Osteocyte (in vitro differentiated cells): Measurements from ENCODE around the gene THOC1. TPM values are rescaled to one million over a fixed set of nuclear protein-coding genes. Genes with fewer than 3 reads are reported as not detected.

Experiments
- DNase-seq: peaks from one replicate; pipeline ENCODE4 v3.0.0; 2021; ENCODE audit warnings: mixed read lengths; ENCODE audit not compliant: unreplicated experiment; ENCODE audit errors: extremely low spot score
- H3K27ac Mint-ChIP-seq: one replicate; pipeline ENCODE4 v1.8.0; 2021; ENCODE audit warnings: mild to moderate bottlenecking, mixed read lengths; ENCODE audit not compliant: unreplicated experiment
- H3K27me3 Mint-ChIP-seq: one replicate; pipeline ENCODE4 v1.8.0; 2021; ENCODE audit warnings: mixed read lengths; ENCODE audit not compliant: unreplicated experiment
- H3K36me3 Mint-ChIP-seq: one replicate; pipeline ENCODE4 v1.8.0; 2021; ENCODE audit warnings: mixed read lengths; ENCODE audit not compliant: unreplicated experiment
- H3K4me1 Mint-ChIP-seq: one replicate; pipeline ENCODE4 v1.8.0; 2021; ENCODE audit warnings: mixed read lengths; ENCODE audit not compliant: unreplicated experiment
- H3K4me3 Mint-ChIP-seq: one replicate; pipeline ENCODE4 v1.8.0; 2021; ENCODE audit warnings: mild to moderate bottlenecking, moderate library complexity, mixed read lengths; ENCODE audit not compliant: unreplicated experiment
- H3K9me3 Mint-ChIP-seq: one replicate; pipeline ENCODE4 v1.8.0; 2021; ENCODE audit warnings: mixed read lengths; ENCODE audit not compliant: unreplicated experiment
- total RNA-seq: library from RNA; stranded (reverse); gene quantifications from 2 replicates; pipeline ENCODE4 v1.2.1, GENCODE V29; 2021
- TF ChIP-seq, protein P1 (sequence below): fragments of 200-600 bp; sonication (generic); IDR thresholded peaks from 2 replicates; pipeline ENCODE4 v1.5.0; 2021; ENCODE audit warnings: antibody characterized with exemption, mild to moderate bottlenecking, moderate library complexity

The THOC1 gene
- total RNA-seq, 1 donor from 2014 or later = 39.7 TPM

DNA sequence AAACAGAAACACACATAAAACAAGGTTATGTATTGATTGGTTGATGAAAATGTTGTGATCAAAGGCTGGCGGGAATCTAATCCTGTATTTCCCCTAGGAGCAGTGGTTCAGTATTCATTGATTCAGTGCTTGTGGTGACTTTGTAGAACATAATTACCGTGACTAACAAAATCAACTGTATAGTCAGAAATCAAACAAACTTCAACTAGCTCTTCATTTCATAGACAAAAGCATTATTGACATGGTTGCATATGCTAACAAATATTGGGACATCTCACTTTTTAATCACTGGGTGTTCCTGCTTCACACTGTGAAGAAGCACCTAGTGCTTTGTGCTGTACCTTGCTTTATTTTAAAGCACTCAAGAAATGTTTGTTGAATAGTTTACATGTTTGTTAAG, 68.1 kb downstream of the THOC1 start:
- H3K36me3 Mint-ChIP-seq = peaks cover 49% of the 10 kb centered on the region
- no peaks in the 10 kb centered on the region for H3K9me3 Mint-ChIP-seq
- no peaks in the 10 kb centered on the region for H3K4me1 Mint-ChIP-seq
- no peak for DNase-seq
- TF ChIP-seq, protein P1, sequence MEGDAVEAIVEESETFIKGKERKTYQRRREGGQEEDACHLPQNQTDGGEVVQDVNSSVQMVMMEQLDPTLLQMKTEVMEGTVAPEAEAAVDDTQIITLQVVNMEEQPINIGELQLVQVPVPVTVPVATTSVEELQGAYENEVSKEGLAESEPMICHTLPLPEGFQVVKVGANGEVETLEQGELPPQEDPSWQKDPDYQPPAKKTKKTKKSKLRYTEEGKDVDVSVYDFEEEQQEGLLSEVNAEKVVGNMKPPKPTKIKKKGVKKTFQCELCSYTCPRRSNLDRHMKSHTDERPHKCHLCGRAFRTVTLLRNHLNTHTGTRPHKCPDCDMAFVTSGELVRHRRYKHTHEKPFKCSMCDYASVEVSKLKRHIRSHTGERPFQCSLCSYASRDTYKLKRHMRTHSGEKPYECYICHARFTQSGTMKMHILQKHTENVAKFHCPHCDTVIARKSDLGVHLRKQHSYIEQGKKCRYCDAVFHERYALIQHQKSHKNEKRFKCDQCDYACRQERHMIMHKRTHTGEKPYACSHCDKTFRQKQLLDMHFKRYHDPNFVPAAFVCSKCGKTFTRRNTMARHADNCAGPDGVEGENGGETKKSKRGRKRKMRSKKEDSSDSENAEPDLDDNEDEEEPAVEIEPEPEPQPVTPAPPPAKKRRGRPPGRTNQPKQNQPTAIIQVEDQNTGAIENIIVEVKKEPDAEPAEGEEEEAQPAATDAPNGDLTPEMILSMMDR = no peak
- no peaks in the 10 kb centered on the region for H3K27me3 Mint-ChIP-seq
- H3K27ac Mint-ChIP-seq = no peak overlapping the region
- no peak overlapping the region for H3K4me3 Mint-ChIP-seq

DNA sequence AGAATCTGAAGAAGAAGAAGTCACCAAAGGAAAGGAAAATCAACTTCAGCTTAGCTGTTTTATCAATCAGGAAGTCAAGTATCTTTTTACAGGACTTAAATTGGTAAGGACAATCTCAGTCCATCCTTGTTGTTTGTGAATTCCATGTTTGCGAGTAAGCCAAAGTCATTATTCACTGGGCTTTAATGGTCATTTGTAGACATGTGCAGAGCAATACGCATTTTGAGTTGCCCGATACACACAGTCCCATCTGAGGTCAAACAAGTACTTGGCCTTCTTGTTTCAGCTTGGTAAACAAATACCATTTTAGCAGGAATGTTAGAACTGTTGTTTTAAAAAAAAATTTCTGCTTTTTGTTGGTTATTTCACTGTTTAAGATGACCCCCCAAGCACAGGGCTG, 68.6 kb downstream of the THOC1 start:
- TF ChIP-seq, protein P1 = no peak
- Mint-ChIP-seq H3K9me3 (no peaks in the 10 kb centered on the region), H3K27me3 (no peaks in the 10 kb centered on the region), H3K36me3 (peaks cover 46% of the 10 kb centered on the region), H3K4me1 (no peaks in the 10 kb centered on the region), H3K4me3 (no peak overlapping the region), H3K27ac (no peak overlapping the region)
- no peak for DNase-seq

DNA sequence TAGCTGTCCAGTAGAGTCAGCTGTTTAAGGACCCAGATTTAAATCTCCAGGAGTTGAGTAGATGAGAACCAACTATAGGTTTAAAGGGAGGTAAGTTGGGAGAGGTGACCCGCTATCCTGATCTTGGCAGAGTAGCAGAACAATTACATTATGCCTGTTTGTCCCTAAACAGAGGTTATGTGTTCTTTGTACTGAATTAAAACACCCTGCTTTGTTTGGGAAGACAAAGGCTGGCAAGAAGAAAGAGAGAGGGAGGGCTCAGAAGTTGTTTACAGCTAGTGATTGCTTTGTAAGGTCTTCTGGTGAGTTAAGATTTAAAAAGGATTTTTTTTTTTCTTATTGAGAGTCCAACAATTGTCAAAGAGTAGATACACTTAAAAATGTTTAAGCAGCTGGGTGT, 72.2 kb downstream of the THOC1 start:
- peaks cover 2% of the 10 kb centered on the region for H3K4me1 Mint-ChIP-seq
- DNase-seq = no peak

DNA sequence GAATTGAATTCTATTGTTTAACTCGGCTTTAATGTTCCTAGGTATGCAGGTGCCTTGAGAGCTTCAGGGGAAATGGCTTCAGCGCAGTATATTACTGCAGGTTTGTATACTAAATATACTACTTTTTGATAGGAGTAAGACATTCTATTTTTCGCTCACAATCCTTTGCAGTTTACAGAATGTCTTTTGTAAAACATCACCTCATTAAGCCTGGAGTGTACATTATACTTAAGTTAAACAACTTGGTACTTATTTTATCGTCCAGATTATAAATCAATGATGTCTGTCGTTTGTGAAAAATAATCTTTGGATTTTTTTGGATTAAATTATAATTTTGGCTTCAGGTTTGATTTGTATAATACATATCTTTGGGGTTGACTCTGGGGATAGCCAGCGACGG, 75.0 kb downstream of the THOC1 start:
- Mint-ChIP-seq H3K27ac (no peak overlapping the region), H3K36me3 (peaks cover 25% of the 10 kb centered on the region), H3K4me3 (no peak overlapping the region), H3K9me3 (no peaks in the 10 kb centered on the region), H3K4me1 (peaks cover 2% of the 10 kb centered on the region), H3K27me3 (no peaks in the 10 kb centered on the region)
- no peak for DNase-seq
- TF ChIP-seq, protein P1 = no peak

More for the DNA sequence above, 72.2 kb downstream of the THOC1 start:
- Mint-ChIP-seq H3K9me3 (no peaks in the 10 kb centered on the region), H3K27me3 (no peaks in the 10 kb centered on the region), H3K27ac (no peak overlapping the region), H3K36me3 (peaks cover 35% of the 10 kb centered on the region), H3K4me3 (no peak overlapping the region)
- TF ChIP-seq, protein P1 = no peak

DNA sequence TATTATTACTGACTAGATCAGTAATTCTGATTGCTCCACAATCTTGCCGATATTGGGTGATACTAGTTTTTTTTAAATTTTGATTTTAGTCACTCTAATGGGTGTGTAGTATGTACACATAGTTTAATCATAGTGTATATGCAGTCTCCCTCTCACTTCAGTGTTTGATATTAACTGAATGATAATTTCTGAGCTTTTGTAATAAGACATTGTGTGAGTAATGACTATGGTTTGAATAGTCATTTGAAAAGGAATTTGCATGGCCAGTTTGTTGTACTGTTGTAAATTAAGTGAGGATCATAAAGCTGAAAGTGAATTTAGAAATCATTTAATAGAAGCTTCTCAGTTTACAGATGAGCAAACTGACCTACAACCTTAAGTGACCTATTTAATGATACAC, 76.1 kb downstream of the THOC1 start:
- Mint-ChIP-seq H3K4me3 (no peak overlapping the region), H3K27me3 (no peaks in the 10 kb centered on the region), H3K27ac (no peak overlapping the region), H3K4me1 (peaks cover 2% of the 10 kb centered on the region), H3K36me3 (peaks cover 14% of the 10 kb centered on the region), H3K9me3 (no peaks in the 10 kb centered on the region)
- TF ChIP-seq, protein P1 = no peak
- no peak for DNase-seq
